NCI-H345 (cell line): Measurements from ENCODE around the gene LRRC23.

ENCODE experiments used
- DNase-seq: peaks from one replicate; lab custom pipeline; 2025; lab: John Stamatoyannopoulos, UW

Gene LRRC23

DNA sequence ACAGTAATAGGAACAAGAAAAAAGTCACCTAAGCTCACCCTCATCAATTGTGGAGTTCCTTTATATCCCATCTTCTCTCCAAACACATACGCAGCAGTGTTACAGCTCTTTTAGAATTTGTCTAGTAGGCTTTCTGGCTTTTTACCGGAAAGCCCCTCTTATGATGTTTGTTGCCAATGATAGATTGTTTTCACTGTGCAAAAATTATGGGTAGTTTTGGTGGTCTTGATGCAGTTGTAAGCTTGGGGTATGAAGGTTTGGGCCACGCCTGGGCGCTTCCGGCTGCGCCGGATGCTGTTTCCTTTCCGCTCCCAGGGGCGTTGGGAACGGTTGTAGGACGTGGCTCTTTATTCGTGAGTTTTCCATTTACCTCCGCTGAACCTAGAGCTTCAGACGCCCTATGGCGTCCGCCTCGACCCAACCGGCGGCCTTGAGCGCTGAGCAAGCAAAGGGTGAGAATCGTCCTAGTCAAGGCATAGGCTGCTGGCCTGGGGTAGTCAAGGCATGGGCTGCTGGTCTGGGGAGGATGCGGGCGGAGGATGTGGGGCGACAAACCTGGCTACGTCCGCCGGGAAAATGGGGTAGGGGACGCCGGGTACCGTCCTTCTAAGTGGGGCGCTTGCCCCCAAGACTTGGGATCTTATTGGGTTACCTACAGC lies 39.2 kb downstream of the LRRC23 start, which contains the start of the genes C12orf57 and RNU7-1:
Gene C12orf57, plus strand, starts transcription at position 301 of the 659 bp plus-strand sequence. Its CDS starts 100 bp downstream, at position 401.
Gene RNU7-1, plus strand, starts transcription at position 95 of the 659 bp plus-strand sequence.
- peak; percentile 84 for DNase-seq

DNA sequence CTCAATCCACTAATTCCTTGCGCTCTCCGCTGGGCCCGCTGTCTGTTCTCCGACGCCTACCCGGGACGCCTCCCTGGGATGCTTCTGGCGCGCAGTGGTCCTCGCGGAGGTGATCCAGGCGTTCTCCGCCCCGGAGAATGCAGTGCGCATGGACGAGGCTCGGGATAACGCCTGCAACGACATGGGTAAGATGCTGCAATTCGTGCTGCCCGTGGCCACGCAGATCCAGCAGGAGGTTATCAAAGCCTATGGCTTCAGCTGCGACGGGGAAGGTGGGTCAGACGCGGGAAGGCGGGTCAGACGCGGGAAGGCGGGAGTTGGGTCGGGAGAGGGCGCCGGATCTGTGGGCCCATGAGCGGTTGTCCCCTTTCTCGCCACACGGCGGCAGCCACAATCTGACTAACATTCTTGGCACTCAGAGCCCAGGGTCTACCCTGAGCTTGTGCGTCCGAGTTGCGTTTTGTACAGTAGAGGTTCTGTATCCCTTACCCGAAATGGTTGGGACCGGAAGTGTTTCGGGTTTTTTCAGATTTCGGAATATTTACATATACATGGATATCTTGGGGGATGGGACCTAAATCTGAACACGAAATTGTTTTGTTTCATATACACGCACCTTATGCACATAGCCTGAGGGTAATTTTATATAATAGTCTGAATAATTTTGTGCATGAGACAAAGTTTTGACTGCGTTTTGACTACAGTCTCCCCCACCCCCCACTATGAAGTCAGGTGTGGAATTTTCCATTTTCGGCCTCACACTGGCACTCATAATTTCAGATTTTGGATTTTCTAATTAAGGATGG lies 40.0 kb downstream of the LRRC23 start:
- peak; percentile 96 for DNase-seq

DNA sequence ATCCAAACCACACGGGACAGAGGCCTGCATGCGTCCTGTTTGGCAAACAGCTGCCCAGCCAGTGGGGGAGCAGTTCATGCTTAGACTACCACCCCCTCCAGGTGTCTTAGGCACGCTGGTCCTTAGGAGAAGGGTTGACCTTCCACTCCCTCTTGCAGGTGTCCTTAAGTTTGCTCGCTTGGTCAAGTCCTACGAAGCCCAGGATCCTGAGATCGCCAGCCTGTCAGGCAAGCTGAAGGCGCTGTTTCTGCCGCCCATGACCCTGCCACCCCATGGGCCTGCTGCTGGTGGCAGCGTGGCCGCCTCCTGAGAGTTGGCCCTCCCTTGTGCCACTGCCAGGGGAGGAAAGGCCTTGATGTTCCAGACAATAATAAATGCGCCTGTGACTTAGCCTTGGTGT lies 41.0 kb downstream of the LRRC23 start:
- DNase-seq, result no peak

DNA sequence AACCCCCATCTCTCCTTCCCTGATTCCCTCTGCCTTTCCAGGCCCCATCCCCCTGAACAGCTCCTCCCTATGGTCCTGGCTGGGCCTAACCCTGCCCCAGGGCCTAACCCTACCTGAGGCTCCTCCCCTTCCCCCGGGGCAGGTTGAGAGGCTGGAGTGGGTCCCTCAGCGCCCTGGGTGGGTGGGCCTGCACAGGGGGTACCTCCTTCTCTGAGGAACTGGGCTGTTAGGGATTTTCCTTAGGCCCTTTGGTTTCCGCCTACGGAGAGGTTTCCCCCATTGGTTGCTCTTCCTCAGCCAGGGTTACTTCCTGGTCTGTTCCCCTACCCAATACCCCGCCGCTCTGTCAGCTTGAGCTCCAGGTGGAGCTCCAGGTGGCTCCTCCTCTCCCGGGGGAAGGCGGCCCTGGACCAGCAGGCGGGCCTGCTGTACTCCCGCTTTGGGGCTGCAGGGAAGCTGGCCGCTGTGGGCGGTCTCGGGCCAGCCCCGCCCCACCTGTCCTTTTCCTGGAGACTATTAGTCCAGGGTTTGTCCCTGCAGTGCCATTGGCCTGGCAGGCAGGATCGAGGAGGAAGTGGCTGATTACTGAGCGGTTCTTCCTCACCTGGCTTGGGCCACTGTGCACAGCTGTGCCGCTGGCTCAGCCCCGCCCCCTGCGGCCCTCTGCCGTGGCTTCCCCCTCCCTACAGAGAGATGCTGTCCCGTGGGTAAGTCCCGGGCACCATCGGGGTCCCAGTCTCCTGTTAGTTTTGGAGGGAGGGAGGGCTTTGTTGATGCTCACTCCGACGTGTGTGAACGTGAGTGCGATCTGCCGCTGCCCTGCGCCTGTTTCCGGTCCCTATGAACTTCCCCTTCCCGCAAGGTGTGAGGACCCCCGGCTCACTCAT lies 41.7 kb downstream of the LRRC23 start:
- peak; percentile 96 for DNase-seq

DNA sequence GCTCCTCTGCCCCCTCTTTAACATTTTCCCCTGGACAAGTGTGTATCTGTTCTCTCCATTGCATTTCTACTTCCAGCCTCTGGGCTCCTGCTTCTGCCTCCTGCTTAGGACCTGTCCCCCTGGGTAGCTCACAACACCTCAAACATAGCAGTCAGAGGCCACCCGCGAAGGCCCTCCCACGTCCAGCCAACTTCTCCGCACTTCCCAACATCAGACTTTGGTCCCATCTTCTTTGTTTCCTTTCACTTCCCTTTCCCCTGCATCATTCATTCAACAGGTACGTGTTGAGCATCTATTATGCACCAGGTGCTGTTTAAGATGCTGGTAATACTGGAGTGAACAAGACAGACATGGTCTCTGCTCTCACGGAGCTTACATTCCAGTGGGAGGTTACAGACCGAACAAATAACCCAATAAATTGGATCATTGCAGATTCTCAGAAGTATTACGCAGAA lies 42.3 kb downstream of the LRRC23 start:
- no peak for DNase-seq

GRCh38 chr12:6947615-6948014 lies 43.0 kb downstream of the LRRC23 start:
- no peak for DNase-seq

GRCh38 chr12:6948873-6949594 lies 44.4 kb downstream of the LRRC23 start:
- DNase-seq, result no peak

- no peak for DNase-seq
These were observed 45.8 kb downstream of the LRRC23 start for GRCh38 chr12:6950401-6950801.

- no peak for DNase-seq
These were observed 46.4 kb downstream of the LRRC23 start, which contains the start of gene PTPN6 for GRCh38 chr12:6950811-6951540. Gene PTPN6, plus strand, starts transcription at chr12:6951356. Its CDS starts 157 bp downstream, at chr12:6951513.

GRCh38 chr12:6951551-6952120 lies 47.0 kb downstream of the LRRC23 start:
- DNase-seq, result no peak

DNA sequence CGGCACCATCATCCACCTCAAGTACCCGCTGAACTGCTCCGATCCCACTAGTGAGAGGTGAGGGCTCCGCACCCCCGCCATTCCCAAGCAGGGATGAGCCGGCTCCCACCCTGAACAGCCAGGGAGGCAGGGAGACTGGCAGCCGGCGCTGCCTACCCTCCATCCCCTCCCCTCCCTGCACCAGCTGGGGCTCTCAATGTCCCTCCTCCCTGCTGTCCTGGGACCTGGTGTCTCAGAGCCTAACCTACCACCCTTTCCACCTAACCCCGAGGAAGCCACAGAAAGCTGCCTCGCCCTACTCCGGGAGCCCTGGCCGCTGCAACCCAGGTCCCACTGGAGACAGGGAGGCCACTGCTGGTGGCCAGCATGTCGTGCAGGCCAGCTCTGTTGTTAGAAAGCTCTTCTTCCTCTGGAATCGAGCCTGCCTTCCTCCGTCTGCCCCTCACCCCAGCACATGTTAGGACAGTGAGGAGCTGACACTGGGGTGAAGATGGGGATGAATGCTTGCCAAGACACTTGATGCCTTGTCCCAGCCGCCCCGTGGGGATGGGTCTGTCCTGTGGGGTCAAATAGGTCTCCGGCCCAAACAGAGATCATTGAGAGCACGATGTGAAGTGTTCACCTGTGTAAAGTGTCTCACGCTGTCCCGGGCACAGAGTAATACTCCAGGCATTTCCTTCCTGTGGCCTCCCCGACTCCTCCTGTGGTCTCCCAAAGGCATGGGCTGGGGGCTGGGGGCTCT lies 47.7 kb downstream of the LRRC23 start:
- DNase-seq, result no peak

DNA sequence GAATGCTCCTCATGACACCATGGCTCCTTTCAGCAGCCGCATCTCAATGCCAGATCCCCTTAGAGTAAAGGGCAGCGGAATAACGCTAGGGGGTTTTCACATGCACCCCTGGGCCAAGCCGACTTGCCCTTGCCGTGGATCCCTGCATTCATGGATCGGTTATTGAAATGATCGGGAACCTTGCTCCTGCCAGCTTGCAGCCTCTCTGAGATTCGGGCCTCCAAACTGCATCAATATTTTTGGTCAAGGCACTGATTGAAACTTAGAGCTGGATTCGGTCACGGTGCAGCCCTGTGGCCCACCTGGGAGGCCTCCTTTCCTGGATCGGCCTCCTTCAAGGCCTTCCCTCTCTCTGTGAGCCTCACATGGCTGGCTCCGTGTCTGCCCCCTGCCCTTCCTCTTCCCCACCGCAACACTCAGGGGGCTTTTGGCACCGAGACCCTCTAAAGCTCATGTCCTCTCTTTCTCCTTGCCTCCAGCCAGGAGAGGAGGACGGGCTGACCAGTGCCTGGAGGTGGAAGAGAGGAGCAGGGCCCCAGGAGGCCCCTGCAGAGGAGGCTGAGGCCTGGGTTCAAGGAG lies 48.3 kb downstream of the LRRC23 start:
- DNase-seq, result no peak

- no peak for DNase-seq
These were observed 49.1 kb downstream of the LRRC23 start for GRCh38 chr12:6953442-6954315.

DNA sequence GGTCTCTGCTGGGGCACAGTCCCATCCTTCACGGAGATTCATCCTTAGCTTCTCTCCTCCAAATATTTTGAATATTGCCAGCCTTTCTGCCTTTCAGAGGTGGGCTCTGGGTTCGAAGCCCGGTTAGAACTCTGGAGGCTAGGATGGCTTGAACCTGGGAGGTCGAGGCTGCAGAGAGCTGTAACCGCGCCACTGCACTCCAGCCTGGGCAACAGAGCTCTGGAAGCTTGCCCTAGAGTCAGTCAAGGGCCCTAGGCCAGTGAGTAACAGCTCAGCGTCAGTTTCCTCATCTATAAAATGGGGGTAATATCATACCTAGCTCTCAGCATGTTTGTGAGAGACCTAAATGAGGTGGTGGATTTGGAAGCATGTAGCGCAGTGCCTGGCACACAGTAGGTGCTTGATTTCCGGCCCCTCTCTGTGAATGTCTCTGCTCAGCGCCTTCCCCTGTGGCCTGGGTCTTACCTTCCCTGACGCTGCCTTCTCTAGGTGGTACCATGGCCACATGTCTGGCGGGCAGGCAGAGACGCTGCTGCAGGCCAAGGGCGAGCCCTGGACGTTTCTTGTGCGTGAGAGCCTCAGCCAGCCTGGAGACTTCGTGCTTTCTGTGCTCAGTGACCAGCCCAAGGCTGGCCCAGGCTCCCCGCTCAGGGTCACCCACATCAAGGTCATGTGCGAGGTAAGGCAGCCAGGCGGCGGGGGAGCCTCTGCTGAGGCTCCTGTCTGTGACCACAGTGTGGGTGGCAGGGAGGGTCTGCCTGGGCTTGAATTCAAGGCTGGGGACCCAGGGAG lies 49.9 kb downstream of the LRRC23 start:
- no peak for DNase-seq

GRCh38 chr12:6955108-6956020 lies 50.7 kb downstream of the LRRC23 start:
- DNase-seq, result no peak

- no peak for DNase-seq
These were observed 51.6 kb downstream of the LRRC23 start for GRCh38 chr12:6956021-6956727.
